ENCODE measurements around the gene UNC80.
"Not testable (repeated sequence)": the region's sequence is repeated elsewhere in the genome, so short reads cannot be mapped to it uniquely, and the experiment has no call there.

UNC80 gene

DNA sequence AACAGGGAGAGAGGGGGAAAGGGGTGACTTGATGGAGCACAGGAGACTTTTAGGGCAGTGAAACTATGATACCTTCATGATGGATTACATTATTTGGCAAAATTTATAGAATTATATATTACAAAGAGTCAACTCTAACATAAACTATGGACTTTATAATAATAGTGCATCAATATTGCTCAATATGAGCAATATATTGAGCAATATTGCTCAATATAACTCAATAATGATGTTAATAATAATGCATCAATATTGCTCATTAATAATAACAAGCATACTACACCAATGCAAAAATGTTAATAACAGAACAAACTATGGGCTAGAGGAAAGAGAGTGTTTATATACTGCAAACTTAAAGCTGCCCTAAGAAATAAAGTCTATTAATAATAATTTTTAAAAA, 3.1 kb upstream of the UNC80 start:
- H3K27me3 ChIP-seq (ENCODE audit: insufficient read depth, low read length), result no peaks in the 10 kb centered on the region
- no peaks in the 10 kb centered on the region for H3K36me3 ChIP-seq (ENCODE audit: insufficient read depth, low read length)
- no peak overlapping the region for H3K4me3 ChIP-seq (ENCODE audit: low read length)
- no peak overlapping the region for H2AFZ ChIP-seq (ENCODE audit: low read depth, low read length)
- peaks cover 12% of the 10 kb centered on the region for H3K4me1 ChIP-seq (ENCODE audit: insufficient read depth, low read length)
- H3K9me3 ChIP-seq (ENCODE audit: low read length), result no peaks in the 10 kb centered on the region

GRCh38 chr2:209772290-209772685, 656 bp downstream of the UNC80 start:
- peak overlapping the region; percentile 95 for H2AFZ ChIP-seq (ENCODE audit: low read depth, low read length)
- no peaks in the 10 kb centered on the region for H3K36me3 ChIP-seq (ENCODE audit: insufficient read depth, low read length)
- no peaks in the 10 kb centered on the region for H3K9me3 ChIP-seq (ENCODE audit: low read length)
- peak overlapping the region; percentile 70 for H3K4me3 ChIP-seq (ENCODE audit: low read length)
- H3K27me3 ChIP-seq (ENCODE audit: insufficient read depth, low read length), result no peaks in the 10 kb centered on the region
- H3K4me1 ChIP-seq (ENCODE audit: insufficient read depth, low read length), result peaks cover 12% of the 10 kb centered on the region

- Histone ChIP-seq H3K27me3 (ENCODE audit: insufficient read depth, low read length) (no peaks in the 10 kb centered on the region), H3K4me3 (ENCODE audit: low read length) (no peak overlapping the region), H2AFZ (ENCODE audit: low read depth, low read length) (no peak overlapping the region), H3K4me1 (ENCODE audit: insufficient read depth, low read length) (peaks cover 12% of the 10 kb centered on the region), H3K9me3 (ENCODE audit: low read length) (no peaks in the 10 kb centered on the region), H3K36me3 (ENCODE audit: insufficient read depth, low read length) (peaks cover 5% of the 10 kb centered on the region)
Measured at GRCh38 chr2:209773377-209773776, 1.7 kb downstream of the UNC80 start.

DNA sequence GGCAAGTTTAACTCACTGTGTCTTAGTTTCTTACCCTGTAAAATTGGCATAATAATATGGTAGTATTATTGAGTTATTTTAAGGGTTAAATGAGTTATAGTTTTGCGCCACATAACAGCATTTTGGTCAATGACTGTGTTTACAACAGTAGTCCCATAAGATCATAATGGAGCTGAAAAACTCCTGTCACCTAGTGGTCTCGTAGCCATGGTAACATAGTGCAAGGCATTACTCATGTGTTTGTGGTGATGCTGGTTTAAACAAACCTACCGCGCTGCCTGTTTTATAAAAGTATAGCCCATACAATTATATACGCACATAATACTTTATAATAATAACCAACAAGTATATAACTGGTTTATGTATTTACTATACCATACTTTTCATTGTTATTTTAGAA, 15.8 kb downstream of the UNC80 start:
- H2AFZ ChIP-seq (ENCODE audit: low read depth, low read length), result no peak overlapping the region
- peaks cover 20% of the 10 kb centered on the region for H3K36me3 ChIP-seq (ENCODE audit: insufficient read depth, low read length)
- no peaks in the 10 kb centered on the region for H3K9me3 ChIP-seq (ENCODE audit: low read length)
- H3K4me3 ChIP-seq (ENCODE audit: low read length), result no peak overlapping the region
- no peaks in the 10 kb centered on the region for H3K4me1 ChIP-seq (ENCODE audit: insufficient read depth, low read length)
- H3K27me3 ChIP-seq (ENCODE audit: insufficient read depth, low read length), result no peaks in the 10 kb centered on the region

- H3K36me3 ChIP-seq (ENCODE audit: insufficient read depth, low read length), result peaks cover 20% of the 10 kb centered on the region
- H3K4me1 ChIP-seq (ENCODE audit: insufficient read depth, low read length), result no peaks in the 10 kb centered on the region
- no peak overlapping the region for H2AFZ ChIP-seq (ENCODE audit: low read depth, low read length)
- no peak overlapping the region for H3K4me3 ChIP-seq (ENCODE audit: low read length)
- H3K9me3 ChIP-seq (ENCODE audit: low read length), result no peaks in the 10 kb centered on the region
- no peaks in the 10 kb centered on the region for H3K27me3 ChIP-seq (ENCODE audit: insufficient read depth, low read length)
Measured at GRCh38 chr2:209788925-209789324, 17.3 kb downstream of the UNC80 start.

GRCh38 chr2:209790066-209790728, 18.6 kb downstream of the UNC80 start:
- no peaks in the 10 kb centered on the region for H3K9me3 ChIP-seq (ENCODE audit: low read length)
- no peaks in the 10 kb centered on the region for H3K27me3 ChIP-seq (ENCODE audit: insufficient read depth, low read length)
- H3K36me3 ChIP-seq (ENCODE audit: insufficient read depth, low read length), result peaks cover 20% of the 10 kb centered on the region
- H3K4me1 ChIP-seq (ENCODE audit: insufficient read depth, low read length), result no peaks in the 10 kb centered on the region
- no peak overlapping the region for H2AFZ ChIP-seq (ENCODE audit: low read depth, low read length)
- H3K4me3 ChIP-seq (ENCODE audit: low read length), result no peak overlapping the region

- Histone ChIP-seq H3K4me1 (ENCODE audit: insufficient read depth, low read length) (no peaks in the 10 kb centered on the region), H2AFZ (ENCODE audit: low read depth, low read length) (no peak overlapping the region), H3K9me3 (ENCODE audit: low read length) (no peaks in the 10 kb centered on the region), H3K27me3 (ENCODE audit: insufficient read depth, low read length) (no peaks in the 10 kb centered on the region), H3K4me3 (ENCODE audit: low read length) (no peak overlapping the region), H3K36me3 (ENCODE audit: insufficient read depth, low read length) (peaks cover 18% of the 10 kb centered on the region)
Measured at GRCh38 chr2:209791151-209791550, 19.5 kb downstream of the UNC80 start.

GRCh38 chr2:209795425-209795824, 23.8 kb downstream of the UNC80 start:
- not testable (repeated sequence) for H3K9me3 ChIP-seq (ENCODE audit: low read length); H2AFZ ChIP-seq (ENCODE audit: low read depth, low read length); H3K4me3 ChIP-seq (ENCODE audit: low read length); H3K4me1 ChIP-seq (ENCODE audit: insufficient read depth, low read length); H3K27me3 ChIP-seq (ENCODE audit: insufficient read depth, low read length); H3K36me3 ChIP-seq (ENCODE audit: insufficient read depth, low read length)

- Histone ChIP-seq H2AFZ (ENCODE audit: low read depth, low read length) (no peak overlapping the region), H3K27me3 (ENCODE audit: insufficient read depth, low read length) (no peaks in the 10 kb centered on the region), H3K4me3 (ENCODE audit: low read length) (no peak overlapping the region), H3K4me1 (ENCODE audit: insufficient read depth, low read length) (peaks cover 9% of the 10 kb centered on the region), H3K9me3 (ENCODE audit: low read length) (peaks cover 10% of the 10 kb centered on the region), H3K36me3 (ENCODE audit: insufficient read depth, low read length) (no peaks in the 10 kb centered on the region)
Measured at GRCh38 chr2:209805351-209805750, 33.7 kb downstream of the UNC80 start.

DNA sequence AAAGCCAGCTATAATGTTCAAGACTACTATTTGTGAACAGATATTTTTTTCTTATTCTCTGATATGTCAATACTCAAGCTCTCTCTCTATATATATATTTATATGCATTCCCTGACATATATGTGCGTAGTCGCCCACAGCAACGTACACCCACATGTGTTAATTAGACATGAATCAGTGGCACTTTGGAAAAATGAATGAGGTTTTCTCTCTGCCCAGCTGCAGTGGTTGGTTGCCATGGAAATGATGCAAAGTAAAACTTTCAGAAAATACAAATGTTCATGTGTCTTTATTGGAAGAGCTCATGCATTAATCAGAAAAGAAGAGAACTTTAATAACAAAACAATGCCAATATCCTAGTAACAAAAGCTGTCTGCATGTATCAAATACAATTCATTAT, 34.7 kb downstream of the UNC80 start:
- Histone ChIP-seq H3K4me3 (ENCODE audit: low read length) (no peak overlapping the region), H3K9me3 (ENCODE audit: low read length) (peaks cover 10% of the 10 kb centered on the region), H3K4me1 (ENCODE audit: insufficient read depth, low read length) (peaks cover 9% of the 10 kb centered on the region), H3K36me3 (ENCODE audit: insufficient read depth, low read length) (no peaks in the 10 kb centered on the region), H2AFZ (ENCODE audit: low read depth, low read length) (no peak overlapping the region), H3K27me3 (ENCODE audit: insufficient read depth, low read length) (no peaks in the 10 kb centered on the region)

- no peak overlapping the region for H2AFZ ChIP-seq (ENCODE audit: low read depth, low read length)
- H3K4me3 ChIP-seq (ENCODE audit: low read length), result no peak overlapping the region
- H3K27me3 ChIP-seq (ENCODE audit: insufficient read depth, low read length), result no peaks in the 10 kb centered on the region
- H3K4me1 ChIP-seq (ENCODE audit: insufficient read depth, low read length), result peaks cover 15% of the 10 kb centered on the region
- peaks cover 10% of the 10 kb centered on the region for H3K9me3 ChIP-seq (ENCODE audit: low read length)
- no peaks in the 10 kb centered on the region for H3K36me3 ChIP-seq (ENCODE audit: insufficient read depth, low read length)
Measured at GRCh38 chr2:209808521-209808920, 36.9 kb downstream of the UNC80 start.

DNA sequence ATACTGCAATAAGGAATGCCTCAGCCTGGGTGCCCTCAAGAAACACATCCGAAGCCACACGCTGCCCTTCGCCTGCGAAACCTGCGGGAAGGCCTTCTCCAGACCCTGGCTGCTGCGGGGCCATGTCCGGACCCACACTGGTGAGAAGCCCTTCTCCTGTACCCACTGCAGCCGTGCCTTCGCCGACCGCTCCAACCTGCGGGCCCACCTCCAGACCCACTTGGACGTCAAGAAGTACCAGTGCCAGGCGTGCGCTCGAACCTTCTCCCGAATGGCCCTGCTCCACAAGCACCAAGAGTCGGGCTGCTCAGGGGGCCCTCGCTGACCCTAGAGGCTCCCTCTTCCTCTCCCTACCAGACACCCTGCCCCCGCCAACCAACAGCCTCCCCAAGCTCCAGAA, 37.6 kb downstream of the UNC80 start:
- H3K4me3 ChIP-seq (ENCODE audit: low read length), result no peak overlapping the region
- peaks cover 10% of the 10 kb centered on the region for H3K9me3 ChIP-seq (ENCODE audit: low read length)
- no peak overlapping the region for H2AFZ ChIP-seq (ENCODE audit: low read depth, low read length)
- peaks cover 18% of the 10 kb centered on the region for H3K4me1 ChIP-seq (ENCODE audit: insufficient read depth, low read length)
- no peaks in the 10 kb centered on the region for H3K27me3 ChIP-seq (ENCODE audit: insufficient read depth, low read length)
- H3K36me3 ChIP-seq (ENCODE audit: insufficient read depth, low read length), result no peaks in the 10 kb centered on the region

DNA sequence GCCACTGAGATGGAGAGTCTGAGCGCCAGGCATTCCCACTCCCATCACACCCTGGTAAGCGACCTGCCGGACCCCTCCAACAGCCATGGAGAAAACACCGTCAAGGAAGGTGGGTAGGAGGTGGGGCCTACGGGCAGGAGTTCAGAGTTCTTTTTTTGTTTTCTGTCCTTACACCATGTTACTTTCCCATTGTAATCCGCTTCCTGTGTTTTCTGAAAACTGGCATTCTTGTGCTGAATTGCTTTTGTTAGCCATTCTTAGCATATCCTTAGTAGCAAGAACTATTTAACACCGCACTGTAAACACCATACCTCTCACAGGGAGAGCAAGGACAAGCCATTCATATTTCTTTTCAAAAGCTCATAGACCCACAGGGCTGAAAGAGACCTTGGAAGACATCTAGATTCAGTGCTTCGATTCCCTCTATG, 46.2 kb downstream of the UNC80 start:
- no peak overlapping the region for H2AFZ ChIP-seq (ENCODE audit: low read depth, low read length)
- peaks cover 13% of the 10 kb centered on the region for H3K4me1 ChIP-seq (ENCODE audit: insufficient read depth, low read length)
- no peaks in the 10 kb centered on the region for H3K27me3 ChIP-seq (ENCODE audit: insufficient read depth, low read length)
- H3K4me3 ChIP-seq (ENCODE audit: low read length), result no peak overlapping the region
- peaks cover 19% of the 10 kb centered on the region for H3K36me3 ChIP-seq (ENCODE audit: insufficient read depth, low read length)
- peaks cover 7% of the 10 kb centered on the region for H3K9me3 ChIP-seq (ENCODE audit: low read length)

- H3K9me3 ChIP-seq (ENCODE audit: low read length), result peaks cover 7% of the 10 kb centered on the region
- H3K27me3 ChIP-seq (ENCODE audit: insufficient read depth, low read length), result no peaks in the 10 kb centered on the region
- no peak overlapping the region for H2AFZ ChIP-seq (ENCODE audit: low read depth, low read length)
Measured at GRCh38 chr2:209818939-209819338, 47.3 kb downstream of the UNC80 start.

More at GRCh38 chr2:209818939-209819338, 47.3 kb downstream of the UNC80 start:
- peaks cover 4% of the 10 kb centered on the region for H3K4me1 ChIP-seq (ENCODE audit: insufficient read depth, low read length)
- peaks cover 19% of the 10 kb centered on the region for H3K36me3 ChIP-seq (ENCODE audit: insufficient read depth, low read length)
- no peak overlapping the region for H3K4me3 ChIP-seq (ENCODE audit: low read length)

Data from neuron (in vitro differentiated cells).